GM19468 (cell line): ENCODE results near the gene GCSH.

ENCODE experiments used
- ATAC-seq: cut with Tn5 transposase; IDR thresholded peaks from one replicate; pipeline ENCODE4 v1.9.1; 2021; ENCODE audit warnings: mild to moderate bottlenecking, moderate library complexity, moderate number of reproducible peaks; ENCODE audit not compliant: unreplicated experiment; ENCODE audit errors: extremely low read depth

GCSH gene

DNA sequence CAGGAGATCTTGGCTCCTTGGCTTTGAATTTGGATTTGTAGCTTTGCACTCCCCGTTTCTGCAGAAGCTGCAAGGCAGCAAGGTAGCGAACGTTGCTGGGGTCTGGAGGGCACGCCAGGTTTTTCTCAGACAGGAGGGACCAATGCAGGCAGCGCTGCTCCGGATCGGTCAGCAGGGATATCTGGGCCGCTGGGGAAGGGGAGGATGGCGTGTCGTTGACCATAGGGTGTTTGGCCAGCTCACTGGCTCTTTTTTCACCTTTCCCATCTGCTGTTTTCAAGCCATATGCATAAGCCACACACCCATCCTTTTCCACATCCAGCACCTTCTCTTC lies 34.9 kb downstream of the GCSH start:
- no peak for ATAC-seq

GRCh38 chr16:81060576-81061306 lies 35.5 kb downstream of the GCSH start:
- ATAC-seq: no peak

DNA sequence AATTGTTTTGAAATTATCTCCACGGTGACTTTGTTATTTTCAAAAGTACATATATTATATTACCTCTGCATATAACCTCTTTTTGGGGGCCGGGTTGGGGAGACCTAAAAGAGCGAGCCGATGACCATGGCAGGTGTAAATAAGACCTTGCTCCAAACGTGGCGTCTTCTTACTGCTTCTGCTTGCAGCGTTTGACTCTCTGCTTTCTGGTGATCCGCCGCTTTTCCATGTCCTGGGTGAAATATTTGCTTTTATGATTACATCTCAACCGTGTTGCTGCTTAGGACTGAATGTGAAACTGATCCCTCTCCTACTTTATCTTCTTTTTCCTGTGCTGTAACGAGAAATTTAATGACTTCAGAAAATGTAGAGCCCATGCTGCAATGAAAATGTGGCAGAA lies 42.4 kb downstream of the GCSH start:
- no peak for ATAC-seq

DNA sequence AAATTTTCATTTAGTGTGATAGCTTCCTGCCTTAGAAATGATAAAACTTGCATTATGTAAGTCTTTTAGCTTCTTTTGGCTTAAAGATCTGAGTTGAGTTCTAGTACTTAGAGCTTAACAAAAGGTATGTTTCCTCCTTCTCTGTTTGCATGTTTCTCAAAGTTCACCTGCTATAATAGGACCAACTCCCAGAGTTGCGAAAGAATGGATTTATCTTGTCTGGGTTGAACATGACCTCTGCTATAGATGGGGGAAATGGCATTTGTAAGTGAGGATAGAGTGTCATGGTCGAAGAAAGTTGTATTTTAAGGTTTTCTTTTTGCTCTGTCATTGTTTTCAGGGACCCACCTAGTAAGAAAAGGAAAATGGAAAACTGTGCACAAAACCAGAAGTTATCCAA lies 53.4 kb downstream of the GCSH start:
- no peak for ATAC-seq

DNA sequence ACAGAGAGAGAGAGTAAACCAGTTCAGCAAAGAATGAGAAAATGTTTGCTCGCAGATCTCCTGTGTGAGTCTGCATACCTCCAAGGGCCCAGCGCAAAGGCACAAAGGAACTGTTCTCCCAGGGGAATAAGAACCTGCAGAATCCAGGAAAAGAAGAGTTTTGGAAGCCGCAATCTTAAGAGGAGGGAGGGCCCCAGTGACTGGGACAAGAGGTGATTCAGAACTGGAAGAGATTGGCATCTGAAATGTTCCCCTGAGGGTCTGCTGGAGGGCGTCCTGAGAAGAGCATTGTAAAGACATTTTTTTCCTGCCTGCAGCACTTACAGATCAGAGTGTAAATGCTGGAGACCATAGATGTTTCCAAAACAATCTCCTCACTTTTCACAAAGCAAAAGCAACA lies 54.5 kb downstream of the GCSH start:
- ATAC-seq: no peak

GRCh38 chr16:81040842-81041241 lies 55.4 kb downstream of the GCSH start:
- ATAC-seq: no peak

DNA sequence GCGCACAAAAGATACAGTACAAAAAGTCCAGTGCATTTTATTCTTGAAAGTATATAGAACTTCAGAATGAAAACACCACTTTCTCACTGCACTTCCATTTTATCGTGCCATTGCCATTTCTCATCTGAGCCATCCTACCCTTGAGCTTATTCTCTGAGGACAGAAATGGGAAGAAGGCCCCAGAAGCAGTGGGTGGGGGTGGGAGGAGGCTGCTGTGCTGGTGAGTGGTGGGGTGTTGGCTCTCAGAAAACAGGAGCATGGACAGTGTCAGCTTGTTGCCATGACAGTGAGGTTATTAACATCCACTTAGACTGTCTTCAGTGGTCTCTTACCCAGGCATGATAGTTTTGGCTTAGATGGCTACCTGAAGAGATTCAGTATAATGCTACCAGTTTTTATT lies 56.1 kb downstream of the GCSH start:
- no peak for ATAC-seq

DNA sequence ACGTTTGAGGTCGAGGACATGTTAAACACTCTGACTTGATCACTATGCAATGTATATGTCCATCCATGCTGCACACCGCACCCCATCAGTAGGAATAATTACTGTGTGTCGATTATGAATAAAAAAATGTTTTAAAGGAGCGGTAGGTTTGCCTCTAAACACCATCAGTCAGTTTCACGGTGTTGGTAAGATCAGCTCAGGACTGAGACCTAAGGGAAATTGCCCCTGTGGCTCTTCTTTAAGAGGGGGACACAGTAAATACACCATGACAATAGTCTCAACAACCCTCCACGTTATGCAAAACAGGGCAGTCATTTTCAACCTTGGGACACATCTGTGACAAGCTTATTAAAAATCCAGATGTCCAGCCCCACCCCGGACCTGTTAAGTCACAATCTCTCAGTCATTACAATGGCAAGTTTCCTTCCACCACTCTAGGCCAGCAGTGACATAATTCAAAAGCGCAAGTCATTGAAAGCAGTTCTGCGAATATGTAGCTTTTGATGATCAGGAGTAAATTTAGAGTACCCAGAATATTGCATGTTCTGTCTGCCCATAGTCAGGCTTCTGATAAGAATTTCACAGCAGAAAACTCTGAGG lies 59.3 kb downstream of the GCSH start:
- no peak for ATAC-seq

- ATAC-seq: peak; percentile 27
Measured at GRCh38 chr16:81035975-81036750, 60.0 kb downstream of the GCSH start.

DNA sequence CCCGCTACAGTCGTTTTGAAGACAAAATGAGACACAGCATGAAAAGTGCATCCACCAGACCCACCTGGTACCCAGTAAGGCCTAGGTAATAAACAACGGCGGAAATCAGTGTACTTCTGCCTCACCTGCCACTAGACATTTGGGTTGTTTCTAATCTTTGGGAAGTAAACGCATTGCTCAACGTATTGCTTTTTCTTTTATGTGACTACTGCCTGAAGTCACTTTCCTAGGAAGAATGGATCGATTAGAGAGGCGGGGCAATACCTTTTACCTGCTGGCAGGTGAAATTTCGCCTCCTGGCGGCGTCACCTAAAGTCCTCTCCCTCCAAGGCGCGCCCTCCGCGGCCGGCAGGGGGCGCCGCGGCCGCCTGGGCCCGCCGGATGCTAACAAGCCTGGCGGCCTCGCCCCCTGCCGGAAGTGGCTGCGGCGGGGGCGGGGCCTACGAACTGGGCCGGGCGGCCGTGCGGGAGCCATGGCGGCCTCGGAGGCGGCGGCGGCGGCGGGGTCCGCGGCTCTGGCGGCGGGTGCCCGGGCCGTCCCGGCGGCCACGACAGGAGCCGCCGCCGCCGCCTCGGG lies 60.7 kb downstream of the GCSH start, which contains the start of gene ATMIN:
Gene ATMIN, plus strand, starts transcription at position 445 of the 577 bp plus-strand sequence. Its CDS starts 29 bp downstream, at position 474.
- ATAC-seq: peak; percentile 72
